ENCODE data around the gene SCGB1D4.

GRCh38 chr11:62264004-62264403, 34.9 kb downstream of the SCGB1D4 start:
- TF ChIP-seq CTCF (IDR thresholded peaks at IDR 0.05) (no peak), POLR2AphosphoS5 (IDR thresholded peaks at IDR 0.05) (no peak)
